Esophagus muscularis mucosa (tissue), 3 donors: ENCODE measurements around the gene DTX1.

ENCODE experiments used
- POLR2A ChIP-seq: fragments of 450-650 bp; IDR thresholded peaks from one replicate; pipeline ENCODE4 v1.6.1; 2017; ENCODE audit warnings: antibody characterized with exemption, moderate library complexity, mild to moderate bottlenecking, low read depth
- TF ChIP-seq, protein P1 (sequence below), 3 experiments: fragments of 200-600 bp in 2 of 3; fragments of 450-650 bp in 1 of 3; sonication (generic) in 2 of 3; IDR thresholded peaks; one replicate each; pipeline ENCODE4 v1.5.1; 2017 to 2019; ENCODE audit warnings: antibody characterized with exemption in 3 of 3, mild to moderate bottlenecking in 2 of 3, moderate library complexity in 1 of 3

DNA sequence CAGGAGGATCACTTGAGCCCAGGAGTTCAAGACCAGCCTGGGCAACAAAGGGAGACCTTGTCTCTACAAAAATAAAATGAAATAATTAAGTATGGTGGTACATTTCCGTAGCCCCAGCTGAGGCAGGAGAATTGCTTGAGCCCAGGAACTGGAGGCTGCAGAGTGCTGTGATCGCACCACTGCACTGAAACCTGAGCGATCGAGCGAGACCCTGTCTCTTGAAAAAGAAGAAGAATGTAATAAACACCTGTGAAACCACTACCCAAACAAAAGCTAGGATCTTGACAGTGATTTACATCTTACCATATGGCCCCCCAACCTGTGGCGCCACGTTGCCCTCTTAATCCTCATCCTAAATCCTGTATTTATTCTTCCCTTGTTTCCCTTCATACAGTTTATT is 5.7 kb upstream of the DTX1 start:
- TF ChIP-seq, protein P1, sequence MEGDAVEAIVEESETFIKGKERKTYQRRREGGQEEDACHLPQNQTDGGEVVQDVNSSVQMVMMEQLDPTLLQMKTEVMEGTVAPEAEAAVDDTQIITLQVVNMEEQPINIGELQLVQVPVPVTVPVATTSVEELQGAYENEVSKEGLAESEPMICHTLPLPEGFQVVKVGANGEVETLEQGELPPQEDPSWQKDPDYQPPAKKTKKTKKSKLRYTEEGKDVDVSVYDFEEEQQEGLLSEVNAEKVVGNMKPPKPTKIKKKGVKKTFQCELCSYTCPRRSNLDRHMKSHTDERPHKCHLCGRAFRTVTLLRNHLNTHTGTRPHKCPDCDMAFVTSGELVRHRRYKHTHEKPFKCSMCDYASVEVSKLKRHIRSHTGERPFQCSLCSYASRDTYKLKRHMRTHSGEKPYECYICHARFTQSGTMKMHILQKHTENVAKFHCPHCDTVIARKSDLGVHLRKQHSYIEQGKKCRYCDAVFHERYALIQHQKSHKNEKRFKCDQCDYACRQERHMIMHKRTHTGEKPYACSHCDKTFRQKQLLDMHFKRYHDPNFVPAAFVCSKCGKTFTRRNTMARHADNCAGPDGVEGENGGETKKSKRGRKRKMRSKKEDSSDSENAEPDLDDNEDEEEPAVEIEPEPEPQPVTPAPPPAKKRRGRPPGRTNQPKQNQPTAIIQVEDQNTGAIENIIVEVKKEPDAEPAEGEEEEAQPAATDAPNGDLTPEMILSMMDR (IDR thresholded peaks at IDR 0.05) = no peak
- TF ChIP-seq POLR2A = no peak
